HG02798 (cell line): ENCODE results near the gene PCARE.
"Not testable (repeated sequence)": the region's sequence is repeated elsewhere in the genome, so short reads cannot be mapped to it uniquely, and the experiment has no call there.

Source experiments
- ATAC-seq: cut with Tn5 transposase; IDR thresholded peaks from one replicate; pipeline ENCODE4 v1.9.1; 2021; ENCODE audit warnings: mild to moderate bottlenecking; ENCODE audit not compliant: unreplicated experiment, poor library complexity

PCARE gene

DNA sequence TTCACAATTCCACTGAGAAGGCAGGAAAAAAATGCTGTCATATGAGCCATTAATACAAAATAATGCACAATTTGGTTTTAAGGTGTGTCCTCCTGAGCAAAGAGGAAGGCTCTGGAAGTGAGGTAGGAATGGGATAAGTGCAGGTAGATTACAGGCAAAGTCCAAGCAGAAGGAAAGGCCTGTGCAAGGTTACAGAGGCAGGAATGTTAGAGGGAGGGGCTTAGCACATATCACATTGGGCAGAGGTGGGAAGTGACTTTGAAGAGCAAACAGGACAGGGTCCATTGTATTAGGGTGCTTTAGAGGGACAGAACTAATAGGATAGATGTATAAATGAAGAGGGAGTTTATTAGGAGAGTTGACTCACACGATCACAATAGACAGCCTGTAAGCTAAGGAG lies 26.2 kb upstream of the PCARE start:
- no peak for ATAC-seq

DNA sequence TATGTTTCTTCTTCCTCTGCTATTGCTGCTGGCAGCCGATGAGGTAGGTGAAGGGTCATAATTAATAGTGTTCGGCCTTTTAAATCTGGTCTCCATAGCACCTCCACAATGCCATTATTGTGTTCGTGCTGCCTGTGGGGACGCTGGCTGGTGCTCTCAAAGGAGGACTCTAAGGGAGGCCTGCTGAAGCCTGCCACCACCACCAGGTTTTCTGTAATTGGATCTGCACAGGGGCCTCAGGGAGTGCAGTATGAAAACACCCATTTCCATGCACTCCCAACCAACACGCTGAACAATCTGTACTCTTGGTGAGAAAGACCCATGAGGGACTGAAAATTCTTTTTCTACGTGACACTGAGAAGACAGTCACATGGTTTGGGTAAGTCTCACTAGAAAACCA lies 23.2 kb upstream of the PCARE start:
- ATAC-seq, result no peak

- ATAC-seq, result no peak
These were observed 22.6 kb upstream of the PCARE start for GRCh38 chr2:29096969-29097368.

- not testable (repeated sequence) for ATAC-seq
These were observed 16.0 kb upstream of the PCARE start for GRCh38 chr2:29090311-29090710.

DNA sequence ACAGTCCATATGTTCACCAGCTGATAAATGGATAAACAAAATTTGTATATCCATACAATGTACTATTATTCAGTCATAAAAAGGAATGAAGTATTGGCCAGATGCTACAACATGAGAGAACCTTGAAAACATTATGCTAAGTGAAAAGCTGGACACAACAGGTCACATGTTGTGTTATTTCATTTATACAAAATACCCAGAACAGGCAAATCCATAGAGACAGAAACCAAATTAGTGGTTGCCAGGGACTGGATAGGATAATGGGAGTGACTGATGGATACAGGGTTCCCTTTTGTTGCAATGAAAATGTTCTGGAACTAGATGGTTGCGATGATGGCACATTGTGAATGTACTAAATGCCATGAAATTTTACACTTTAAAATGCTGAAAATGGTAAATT lies 10.2 kb upstream of the PCARE start:
- no peak for ATAC-seq

GRCh38 chr2:29082804-29083495 lies 8.6 kb upstream of the PCARE start:
- ATAC-seq, result no peak

DNA sequence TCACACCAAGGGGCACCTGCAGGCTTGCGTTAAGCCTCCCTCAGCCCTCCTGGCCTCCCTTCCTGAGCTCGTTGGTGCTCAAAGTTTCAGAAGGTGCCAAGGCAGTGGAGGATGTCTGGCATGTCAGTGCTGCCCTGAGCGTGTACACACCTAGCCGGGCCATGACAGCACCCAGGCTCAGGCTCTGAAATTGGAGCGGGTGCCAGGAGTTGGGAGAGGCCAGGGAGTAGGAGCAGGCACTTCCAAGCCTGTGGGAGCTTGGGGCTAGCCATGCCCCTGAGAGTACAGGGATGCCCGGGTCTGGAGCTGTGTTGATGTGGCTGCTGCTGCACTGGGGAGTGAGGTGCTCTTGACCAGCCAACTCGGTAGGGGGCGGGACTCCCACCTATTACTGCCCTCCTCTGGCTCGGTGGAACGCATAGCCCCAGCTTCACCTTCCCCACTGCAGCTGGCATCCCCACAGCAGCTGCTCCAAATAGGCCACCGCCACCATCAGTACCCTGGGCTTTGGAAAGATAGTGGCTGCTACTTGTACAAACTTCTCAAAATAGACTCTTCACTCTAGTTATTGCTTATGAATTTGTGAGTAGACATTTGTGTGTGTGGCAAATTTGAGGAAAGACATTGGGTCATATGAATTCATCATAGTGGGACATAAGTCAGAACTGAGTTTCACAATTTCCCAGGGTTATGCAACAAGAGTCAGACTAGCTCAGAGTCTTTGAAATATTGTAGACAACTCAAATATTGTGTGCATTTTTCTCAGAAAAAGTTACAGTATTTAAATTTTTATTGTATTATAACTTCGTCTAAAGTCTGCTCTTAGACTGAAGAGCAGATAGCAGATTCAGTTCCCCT lies 6.8 kb upstream of the PCARE start:
- ATAC-seq, result no peak

- no peak for ATAC-seq
These were observed 5.6 kb upstream of the PCARE start for GRCh38 chr2:29079887-29080286.

- ATAC-seq, result no peak
These were observed 1.8 kb upstream of the PCARE start for GRCh38 chr2:29075894-29076705.

DNA sequence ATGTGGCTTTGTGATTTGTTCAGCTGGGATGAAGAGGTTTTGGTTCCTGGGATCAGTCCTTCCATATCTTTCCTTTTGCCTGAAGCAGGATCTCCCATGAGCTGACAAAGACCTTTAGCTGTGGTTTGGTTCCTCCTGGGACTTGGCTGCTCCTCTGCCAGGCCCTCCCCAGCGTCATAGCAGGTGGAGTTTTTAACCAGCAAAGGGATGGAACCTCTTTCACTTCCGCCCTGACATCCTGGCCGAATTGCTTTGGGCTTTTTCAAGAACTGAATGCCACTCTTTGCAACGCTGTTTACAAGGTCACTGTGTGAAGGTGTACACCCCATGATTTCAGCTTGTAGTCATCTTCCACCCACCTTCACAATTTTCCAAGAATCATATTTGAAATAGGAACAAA lies 390 bp downstream of the PCARE start:
- no peak for ATAC-seq

GRCh38 chr2:29072971-29073725 lies 1.2 kb downstream of the PCARE start:
- no peak for ATAC-seq

GRCh38 chr2:29072251-29072650 lies 2.1 kb downstream of the PCARE start:
- ATAC-seq, result no peak

- no peak for ATAC-seq
These were observed 3.0 kb downstream of the PCARE start for GRCh38 chr2:29071032-29071975.

DNA sequence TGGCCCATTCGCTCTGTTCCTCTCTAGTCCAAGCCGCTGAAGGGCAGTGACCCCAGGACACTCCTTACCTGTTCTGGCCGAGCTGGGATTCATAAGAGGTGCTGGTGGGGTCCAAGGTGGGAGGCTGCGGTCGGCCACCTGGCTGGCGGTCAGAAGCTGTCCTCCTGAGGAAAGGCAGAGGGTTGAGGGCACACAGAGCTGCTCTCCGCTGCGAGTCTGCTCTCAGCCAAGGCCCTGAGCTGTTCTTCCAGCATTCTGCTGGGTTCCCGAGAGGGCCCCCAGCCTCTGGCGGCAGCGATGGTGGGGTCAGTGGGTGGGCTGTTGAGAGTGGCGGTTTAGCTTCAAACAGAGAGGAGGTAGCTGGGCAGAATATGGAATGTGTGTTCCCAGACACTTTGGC lies 3.8 kb downstream of the PCARE start:
- no peak for ATAC-seq

DNA sequence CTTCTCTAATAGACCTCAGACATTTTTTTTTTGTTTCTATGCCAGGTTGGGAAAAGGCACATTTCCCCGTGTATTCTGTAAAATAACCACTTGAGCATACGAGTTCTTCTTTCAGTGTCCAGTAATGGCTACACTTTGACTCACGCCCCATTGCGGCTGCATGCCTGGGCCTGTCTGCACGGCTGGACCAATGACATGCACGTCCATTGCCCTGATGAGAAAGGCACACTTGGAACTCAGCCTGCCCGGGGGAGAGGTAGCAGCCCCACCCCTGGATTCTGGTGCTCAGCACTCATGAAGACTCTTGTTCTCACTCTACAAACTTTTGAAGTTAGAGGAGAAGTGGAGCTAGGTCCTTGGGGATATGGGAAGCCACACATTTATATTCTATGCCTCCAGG lies 5.8 kb downstream of the PCARE start:
- ATAC-seq, result no peak

DNA sequence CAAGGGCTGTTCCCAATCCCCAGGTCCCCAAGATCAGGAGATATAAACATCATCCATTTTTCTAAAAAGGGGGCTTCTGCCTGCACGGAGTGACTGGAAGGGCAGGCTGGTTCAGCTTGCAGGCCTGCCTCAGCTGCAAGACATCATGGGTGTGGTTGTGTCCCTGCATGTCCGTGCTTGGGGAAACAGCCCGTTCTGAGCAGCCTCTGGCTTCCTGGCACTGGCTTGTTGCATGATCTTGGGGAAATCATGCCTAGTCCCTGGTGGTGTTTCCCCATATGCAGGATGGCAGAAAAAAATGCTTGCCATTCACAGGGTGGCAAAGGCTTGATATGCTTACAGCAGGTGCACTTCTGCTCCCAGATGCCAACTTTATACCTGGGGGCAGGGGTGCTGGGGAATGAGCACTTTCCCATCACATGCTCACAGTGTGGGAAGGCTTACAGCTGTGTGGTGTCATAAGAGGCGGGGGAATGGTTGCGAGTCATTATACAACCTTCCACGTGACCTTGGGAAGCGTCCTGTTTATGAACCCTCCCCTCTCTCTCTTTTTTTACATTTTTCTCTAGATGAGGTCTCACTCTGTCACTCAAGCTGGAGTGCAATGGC lies 7.2 kb downstream of the PCARE start:
- ATAC-seq, result no peak

- no peak for ATAC-seq
These were observed 8.0 kb downstream of the PCARE start for GRCh38 chr2:29066271-29066860.

- ATAC-seq, result no peak
These were observed 9.1 kb downstream of the PCARE start for GRCh38 chr2:29065068-29065811.
